Breast epithelium (tissue), 3 donors: Measurements from ENCODE around the gene POLR3C.

ENCODE experiments used
- POLR2A ChIP-seq: fragments of 450-650 bp; IDR thresholded peaks from one replicate; pipeline ENCODE4 v1.6.1; 2016; ENCODE audit warnings: antibody characterized with exemption, mild to moderate bottlenecking, moderate library complexity
- POLR2AphosphoS5 ChIP-seq, 3 donors: sonication (generic); formaldehyde crosslinking; IDR thresholded peaks; one replicate each; pipeline ENCODE4 v1.6.1; 2017; ENCODE audit warnings: antibody characterized with exemption in 3 of 3
- TF ChIP-seq, protein P1 (sequence below), 3 donors: fragments of 450-650 bp; IDR thresholded peaks; one replicate each; pipeline ENCODE4 v1.5.1; 2016 to 2017; ENCODE audit warnings: antibody characterized with exemption in 3 of 3, mild to moderate bottlenecking in 3 of 3, moderate library complexity in 3 of 3

DNA sequence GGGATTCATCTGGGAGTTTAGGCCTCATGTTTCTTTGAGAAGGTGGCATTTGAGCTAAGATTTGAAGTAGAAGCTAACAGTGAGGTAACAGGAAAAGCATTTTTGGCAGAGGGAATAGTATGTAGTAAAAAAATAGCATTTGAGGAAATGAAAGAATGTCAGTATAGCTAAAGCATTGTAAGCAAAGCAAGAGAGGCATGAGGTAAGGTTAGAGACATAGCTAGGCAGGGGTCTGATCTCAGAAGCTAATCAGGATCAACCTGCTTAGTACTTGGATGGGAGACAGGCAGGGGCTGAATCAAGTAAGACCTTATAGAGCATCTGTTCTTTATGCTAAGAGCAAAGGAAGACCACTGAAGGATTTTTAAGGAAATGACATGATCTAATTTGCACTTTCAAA lies 4.0 kb downstream of the POLR3C start:
- TF ChIP-seq POLR2A (no peak), POLR2AphosphoS5 (IDR thresholded peaks at IDR 0.05) (no peak)
- TF ChIP-seq, protein P1, sequence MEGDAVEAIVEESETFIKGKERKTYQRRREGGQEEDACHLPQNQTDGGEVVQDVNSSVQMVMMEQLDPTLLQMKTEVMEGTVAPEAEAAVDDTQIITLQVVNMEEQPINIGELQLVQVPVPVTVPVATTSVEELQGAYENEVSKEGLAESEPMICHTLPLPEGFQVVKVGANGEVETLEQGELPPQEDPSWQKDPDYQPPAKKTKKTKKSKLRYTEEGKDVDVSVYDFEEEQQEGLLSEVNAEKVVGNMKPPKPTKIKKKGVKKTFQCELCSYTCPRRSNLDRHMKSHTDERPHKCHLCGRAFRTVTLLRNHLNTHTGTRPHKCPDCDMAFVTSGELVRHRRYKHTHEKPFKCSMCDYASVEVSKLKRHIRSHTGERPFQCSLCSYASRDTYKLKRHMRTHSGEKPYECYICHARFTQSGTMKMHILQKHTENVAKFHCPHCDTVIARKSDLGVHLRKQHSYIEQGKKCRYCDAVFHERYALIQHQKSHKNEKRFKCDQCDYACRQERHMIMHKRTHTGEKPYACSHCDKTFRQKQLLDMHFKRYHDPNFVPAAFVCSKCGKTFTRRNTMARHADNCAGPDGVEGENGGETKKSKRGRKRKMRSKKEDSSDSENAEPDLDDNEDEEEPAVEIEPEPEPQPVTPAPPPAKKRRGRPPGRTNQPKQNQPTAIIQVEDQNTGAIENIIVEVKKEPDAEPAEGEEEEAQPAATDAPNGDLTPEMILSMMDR (IDR thresholded peaks at IDR 0.05): no peak
